HCT116 (cell line): ENCODE results near the gene USP32.

Experiments
- CEBPB ChIP-seq: IDR thresholded peaks from 2 replicates; pipeline ENCODE4 v1.6.1; 2012; ENCODE audit warnings: low read depth
- EGR1 ChIP-seq: IDR thresholded peaks from 2 replicates; pipeline ENCODE4 v1.6.1; 2012; ENCODE audit warnings: low read depth
- EZH2 ChIP-seq: fragments of 200-600 bp; sonication (generic); IDR thresholded peaks from 2 replicates; pipeline ENCODE4 v1.6.1; 2017; ENCODE audit warnings: antibody characterized with exemption, mixed run types
- EZH2phosphoT487 ChIP-seq: fragments of 200-600 bp; IDR thresholded peaks from 2 replicates; pipeline ENCODE4 v1.6.1; 2018; ENCODE audit warnings: antibody characterized with exemption, borderline replicate concordance
- JUND ChIP-seq: IDR thresholded peaks from 2 replicates; pipeline ENCODE4 v1.6.1; 2012
- POLR2A ChIP-seq: IDR thresholded peaks from 2 replicates; pipeline ENCODE4 v1.7.0; 2011; ENCODE audit warnings: borderline replicate concordance; ENCODE audit not compliant: insufficient read depth, insufficient read length; ENCODE audit errors: extremely low read depth
- RAD21 ChIP-seq: IDR thresholded peaks from 2 replicates; pipeline ENCODE4 v1.6.1; 2012; ENCODE audit warnings: low read depth, mild to moderate bottlenecking
- SIN3A ChIP-seq: IDR thresholded peaks from 2 replicates; pipeline ENCODE4 v1.6.1; 2012; ENCODE audit warnings: low read depth
- TCF7L2 ChIP-seq: IDR thresholded peaks from 2 replicates; pipeline ENCODE4 v1.7.0; 2011; ENCODE audit warnings: borderline replicate concordance, inconsistent platforms; ENCODE audit not compliant: insufficient read depth, insufficient read length; ENCODE audit errors: extremely low read depth
- YY1 ChIP-seq: IDR thresholded peaks from 2 replicates; pipeline ENCODE4 v1.6.1; 2011; ENCODE audit warnings: low read length, low read depth, moderate library complexity, mild to moderate bottlenecking; ENCODE audit not compliant: insufficient replicate concordance; ENCODE audit errors: extremely low read depth
- TF ChIP-seq, protein P1 (sequence below): IDR thresholded peaks from 2 replicates; pipeline ENCODE4 v1.6.1; 2012; ENCODE audit warnings: low read depth
- TF ChIP-seq, protein P2 (sequence below), 3 experiments: fragments of 200-600 bp in 1 of 3; sonication (generic) in 1 of 3; IDR thresholded peaks in 2 of 3; conservative IDR thresholded peaks in 1 of 3; 2 replicates each; pipeline ENCODE4 v1.5.1; 2012 to 2017; ENCODE audit warnings: low read depth in 2 of 3, low read length in 2 of 3, antibody characterized with exemption in 1 of 3, borderline replicate concordance in 1 of 3, control low read depth in 1 of 3, mild to moderate bottlenecking in 1 of 3, mixed read lengths in 1 of 3, mixed run types in 1 of 3, moderate library complexity in 1 of 3; ENCODE audit not compliant: insufficient read depth in 1 of 3
- TF ChIP-seq, protein P3 (sequence below): IDR thresholded peaks from 2 replicates; pipeline ENCODE4 v1.6.1; 2012

DNA sequence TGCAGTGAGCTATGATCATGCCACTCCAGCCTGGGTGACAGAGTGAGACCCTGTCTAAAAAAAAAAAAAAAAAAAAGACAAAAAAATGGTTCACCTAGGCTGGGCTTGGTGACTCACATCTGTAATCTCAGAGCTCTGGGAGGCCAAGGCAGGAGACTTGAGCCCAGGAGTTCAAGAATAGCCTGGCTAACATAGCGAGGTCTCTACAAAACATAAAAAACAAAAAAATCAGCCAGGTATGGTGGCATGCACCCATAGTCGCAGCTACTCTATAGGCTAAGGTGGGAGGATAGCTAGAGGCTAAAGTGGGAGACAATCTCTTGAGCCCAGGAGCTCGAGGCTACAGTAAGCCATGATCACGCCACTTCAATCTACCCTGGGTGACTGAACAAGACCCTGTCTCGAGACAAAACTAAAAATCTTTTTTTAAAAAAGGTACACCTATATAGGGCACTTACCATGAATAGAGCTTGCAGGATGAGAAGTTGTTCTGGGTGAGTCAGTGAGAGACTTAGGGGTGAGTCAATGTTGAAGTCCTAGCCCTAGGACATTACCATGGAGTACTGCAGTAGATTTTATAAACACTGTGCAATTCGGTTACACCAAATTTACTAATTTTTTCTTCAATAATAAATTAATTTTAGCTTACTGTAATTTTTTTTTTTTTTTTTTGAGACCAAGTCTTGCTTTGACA is 19.0 kb downstream of the USP32 start:
- TF ChIP-seq YY1 (no peak), RAD21 (no peak), POLR2A (no peak), EZH2 (no peak), CEBPB (no peak), TCF7L2 (no peak), EGR1 (no peak), SIN3A (no peak), EZH2phosphoT487 (no peak), JUND (no peak)
- TF ChIP-seq, protein P1, sequence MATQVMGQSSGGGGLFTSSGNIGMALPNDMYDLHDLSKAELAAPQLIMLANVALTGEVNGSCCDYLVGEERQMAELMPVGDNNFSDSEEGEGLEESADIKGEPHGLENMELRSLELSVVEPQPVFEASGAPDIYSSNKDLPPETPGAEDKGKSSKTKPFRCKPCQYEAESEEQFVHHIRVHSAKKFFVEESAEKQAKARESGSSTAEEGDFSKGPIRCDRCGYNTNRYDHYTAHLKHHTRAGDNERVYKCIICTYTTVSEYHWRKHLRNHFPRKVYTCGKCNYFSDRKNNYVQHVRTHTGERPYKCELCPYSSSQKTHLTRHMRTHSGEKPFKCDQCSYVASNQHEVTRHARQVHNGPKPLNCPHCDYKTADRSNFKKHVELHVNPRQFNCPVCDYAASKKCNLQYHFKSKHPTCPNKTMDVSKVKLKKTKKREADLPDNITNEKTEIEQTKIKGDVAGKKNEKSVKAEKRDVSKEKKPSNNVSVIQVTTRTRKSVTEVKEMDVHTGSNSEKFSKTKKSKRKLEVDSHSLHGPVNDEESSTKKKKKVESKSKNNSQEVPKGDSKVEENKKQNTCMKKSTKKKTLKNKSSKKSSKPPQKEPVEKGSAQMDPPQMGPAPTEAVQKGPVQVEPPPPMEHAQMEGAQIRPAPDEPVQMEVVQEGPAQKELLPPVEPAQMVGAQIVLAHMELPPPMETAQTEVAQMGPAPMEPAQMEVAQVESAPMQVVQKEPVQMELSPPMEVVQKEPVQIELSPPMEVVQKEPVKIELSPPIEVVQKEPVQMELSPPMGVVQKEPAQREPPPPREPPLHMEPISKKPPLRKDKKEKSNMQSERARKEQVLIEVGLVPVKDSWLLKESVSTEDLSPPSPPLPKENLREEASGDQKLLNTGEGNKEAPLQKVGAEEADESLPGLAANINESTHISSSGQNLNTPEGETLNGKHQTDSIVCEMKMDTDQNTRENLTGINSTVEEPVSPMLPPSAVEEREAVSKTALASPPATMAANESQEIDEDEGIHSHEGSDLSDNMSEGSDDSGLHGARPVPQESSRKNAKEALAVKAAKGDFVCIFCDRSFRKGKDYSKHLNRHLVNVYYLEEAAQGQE, result no peak
- TF ChIP-seq, protein P2, sequence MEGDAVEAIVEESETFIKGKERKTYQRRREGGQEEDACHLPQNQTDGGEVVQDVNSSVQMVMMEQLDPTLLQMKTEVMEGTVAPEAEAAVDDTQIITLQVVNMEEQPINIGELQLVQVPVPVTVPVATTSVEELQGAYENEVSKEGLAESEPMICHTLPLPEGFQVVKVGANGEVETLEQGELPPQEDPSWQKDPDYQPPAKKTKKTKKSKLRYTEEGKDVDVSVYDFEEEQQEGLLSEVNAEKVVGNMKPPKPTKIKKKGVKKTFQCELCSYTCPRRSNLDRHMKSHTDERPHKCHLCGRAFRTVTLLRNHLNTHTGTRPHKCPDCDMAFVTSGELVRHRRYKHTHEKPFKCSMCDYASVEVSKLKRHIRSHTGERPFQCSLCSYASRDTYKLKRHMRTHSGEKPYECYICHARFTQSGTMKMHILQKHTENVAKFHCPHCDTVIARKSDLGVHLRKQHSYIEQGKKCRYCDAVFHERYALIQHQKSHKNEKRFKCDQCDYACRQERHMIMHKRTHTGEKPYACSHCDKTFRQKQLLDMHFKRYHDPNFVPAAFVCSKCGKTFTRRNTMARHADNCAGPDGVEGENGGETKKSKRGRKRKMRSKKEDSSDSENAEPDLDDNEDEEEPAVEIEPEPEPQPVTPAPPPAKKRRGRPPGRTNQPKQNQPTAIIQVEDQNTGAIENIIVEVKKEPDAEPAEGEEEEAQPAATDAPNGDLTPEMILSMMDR (IDR thresholded peaks at IDR 0.05 in 2 of 3, conservative IDR thresholded peaks at IDR 0.05 in 1 of 3; ENCODE audit: borderline replicate concordance in 1 of 3, insufficient read depth in 1 of 3, low read depth in 2 of 3, low read length in 2 of 3), result no peak
- TF ChIP-seq, protein P3, sequence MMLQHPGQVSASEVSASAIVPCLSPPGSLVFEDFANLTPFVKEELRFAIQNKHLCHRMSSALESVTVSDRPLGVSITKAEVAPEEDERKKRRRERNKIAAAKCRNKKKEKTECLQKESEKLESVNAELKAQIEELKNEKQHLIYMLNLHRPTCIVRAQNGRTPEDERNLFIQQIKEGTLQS, result no peak
